ENCODE data around the gene SGCA. TPM values are rescaled to one million over a fixed set of nuclear protein-coding genes. Genes with fewer than 3 reads are reported as not detected.
A peak's percentile ranks its signal among the peaks of the same experiment; 100 is the strongest.

SGCA gene
- total and polyA plus RNA-seq, 4 donors, result 0.31 to 1.3 (median 1.2) TPM; not detected in 1

DNA sequence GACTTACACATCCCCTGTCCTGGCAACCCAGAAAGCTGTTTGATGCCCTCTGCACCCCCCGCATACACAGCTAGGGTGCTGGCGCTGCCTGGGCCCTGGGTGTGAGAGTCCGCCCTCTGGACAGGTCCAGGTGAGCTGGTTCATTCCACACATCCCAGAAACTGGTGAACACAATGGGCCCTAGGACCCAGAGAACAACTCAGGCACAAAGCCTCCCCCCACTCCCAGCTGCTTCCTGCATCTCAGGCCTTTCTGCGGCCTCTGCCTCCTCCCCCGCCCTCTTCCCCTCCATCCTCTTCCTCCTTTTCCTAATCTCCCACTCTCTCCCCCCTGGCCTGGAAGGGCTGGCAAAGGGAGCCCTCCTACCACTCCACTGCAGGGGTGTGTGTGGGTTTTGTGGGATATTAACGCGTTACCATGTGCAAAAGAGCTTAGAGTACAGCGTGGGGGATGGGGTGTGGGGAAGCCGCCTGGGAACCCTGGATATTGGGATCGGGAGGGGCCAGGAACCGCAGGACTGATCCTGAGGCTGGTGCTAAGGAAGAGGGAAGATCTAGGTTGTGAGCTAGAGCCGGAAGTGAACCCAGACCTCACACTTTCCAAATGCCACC, 13.8 kb upstream of the SGCA start:
- DNase-seq (ENCODE audit: low spot score), result peak; percentile 75
- Histone ChIP-seq H3K27me3 (ENCODE audit: control insufficient read depth in 4 of 4, insufficient read depth in 4 of 4, low read length in 3 of 4) (no peaks in the 10 kb centered on the region), H3K27ac (ENCODE audit: low read depth in 1 of 2, low read length in 2 of 2) (peak overlapping the region; percentile 79 to 82), H3K4me1 (ENCODE audit: control insufficient read depth in 4 of 4, insufficient read depth in 4 of 4, low read length in 3 of 4) (peaks cover 7 to 40% (median 32%) of the 10 kb centered on the region in 4 donors), H3K4me3 (ENCODE audit: low read depth in 1 of 3, low read length in 3 of 3) (peak overlapping the region in 2 of 3 donors; percentile 42 to 73), H3K9me3 (ENCODE audit: control insufficient read depth in 4 of 4, low read length in 3 of 4) (no peaks in the 10 kb centered on the region), H3K36me3 (ENCODE audit: control insufficient read depth in 4 of 4, insufficient read depth in 3 of 4, low read depth in 1 of 4, low read length in 3 of 4) (no peaks in the 10 kb centered on the region), H3K9ac (ENCODE audit: low read depth in 1 of 2, low read length in 2 of 2) (peak overlapping the region; percentile 0 to 33)
- TF ChIP-seq SP1 (IDR thresholded peaks at IDR 0.05) (peak; percentile 61), GABPA (IDR thresholded peaks at IDR 0.05 in 1 of 2, conservative IDR thresholded peaks at IDR 0.05 in 1 of 2) (peak in 1 of 2 donors; percentile 34), FOXA1 (IDR thresholded peaks at IDR 0.05) (no peak), RXRA (IDR thresholded peaks at IDR 0.05) (peak; percentile 25), JUND (IDR thresholded peaks at IDR 0.05) (no peak), HNF4A (conservative IDR thresholded peaks at IDR 0.05) (peak; percentile 48 to 60), NR2F2 (IDR thresholded peaks at IDR 0.05) (peak; percentile 70), RAD21 (IDR thresholded peaks at IDR 0.05) (peak in 1 of 2 donors; percentile 14)
- TF ChIP-seq, protein P1, sequence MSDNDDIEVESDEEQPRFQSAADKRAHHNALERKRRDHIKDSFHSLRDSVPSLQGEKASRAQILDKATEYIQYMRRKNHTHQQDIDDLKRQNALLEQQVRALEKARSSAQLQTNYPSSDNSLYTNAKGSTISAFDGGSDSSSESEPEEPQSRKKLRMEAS (IDR thresholded peaks at IDR 0.05), result peak; percentile 36
- TF ChIP-seq, protein P2, sequence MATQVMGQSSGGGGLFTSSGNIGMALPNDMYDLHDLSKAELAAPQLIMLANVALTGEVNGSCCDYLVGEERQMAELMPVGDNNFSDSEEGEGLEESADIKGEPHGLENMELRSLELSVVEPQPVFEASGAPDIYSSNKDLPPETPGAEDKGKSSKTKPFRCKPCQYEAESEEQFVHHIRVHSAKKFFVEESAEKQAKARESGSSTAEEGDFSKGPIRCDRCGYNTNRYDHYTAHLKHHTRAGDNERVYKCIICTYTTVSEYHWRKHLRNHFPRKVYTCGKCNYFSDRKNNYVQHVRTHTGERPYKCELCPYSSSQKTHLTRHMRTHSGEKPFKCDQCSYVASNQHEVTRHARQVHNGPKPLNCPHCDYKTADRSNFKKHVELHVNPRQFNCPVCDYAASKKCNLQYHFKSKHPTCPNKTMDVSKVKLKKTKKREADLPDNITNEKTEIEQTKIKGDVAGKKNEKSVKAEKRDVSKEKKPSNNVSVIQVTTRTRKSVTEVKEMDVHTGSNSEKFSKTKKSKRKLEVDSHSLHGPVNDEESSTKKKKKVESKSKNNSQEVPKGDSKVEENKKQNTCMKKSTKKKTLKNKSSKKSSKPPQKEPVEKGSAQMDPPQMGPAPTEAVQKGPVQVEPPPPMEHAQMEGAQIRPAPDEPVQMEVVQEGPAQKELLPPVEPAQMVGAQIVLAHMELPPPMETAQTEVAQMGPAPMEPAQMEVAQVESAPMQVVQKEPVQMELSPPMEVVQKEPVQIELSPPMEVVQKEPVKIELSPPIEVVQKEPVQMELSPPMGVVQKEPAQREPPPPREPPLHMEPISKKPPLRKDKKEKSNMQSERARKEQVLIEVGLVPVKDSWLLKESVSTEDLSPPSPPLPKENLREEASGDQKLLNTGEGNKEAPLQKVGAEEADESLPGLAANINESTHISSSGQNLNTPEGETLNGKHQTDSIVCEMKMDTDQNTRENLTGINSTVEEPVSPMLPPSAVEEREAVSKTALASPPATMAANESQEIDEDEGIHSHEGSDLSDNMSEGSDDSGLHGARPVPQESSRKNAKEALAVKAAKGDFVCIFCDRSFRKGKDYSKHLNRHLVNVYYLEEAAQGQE (IDR thresholded peaks at IDR 0.05), result no peak
- TF ChIP-seq, protein P3, sequence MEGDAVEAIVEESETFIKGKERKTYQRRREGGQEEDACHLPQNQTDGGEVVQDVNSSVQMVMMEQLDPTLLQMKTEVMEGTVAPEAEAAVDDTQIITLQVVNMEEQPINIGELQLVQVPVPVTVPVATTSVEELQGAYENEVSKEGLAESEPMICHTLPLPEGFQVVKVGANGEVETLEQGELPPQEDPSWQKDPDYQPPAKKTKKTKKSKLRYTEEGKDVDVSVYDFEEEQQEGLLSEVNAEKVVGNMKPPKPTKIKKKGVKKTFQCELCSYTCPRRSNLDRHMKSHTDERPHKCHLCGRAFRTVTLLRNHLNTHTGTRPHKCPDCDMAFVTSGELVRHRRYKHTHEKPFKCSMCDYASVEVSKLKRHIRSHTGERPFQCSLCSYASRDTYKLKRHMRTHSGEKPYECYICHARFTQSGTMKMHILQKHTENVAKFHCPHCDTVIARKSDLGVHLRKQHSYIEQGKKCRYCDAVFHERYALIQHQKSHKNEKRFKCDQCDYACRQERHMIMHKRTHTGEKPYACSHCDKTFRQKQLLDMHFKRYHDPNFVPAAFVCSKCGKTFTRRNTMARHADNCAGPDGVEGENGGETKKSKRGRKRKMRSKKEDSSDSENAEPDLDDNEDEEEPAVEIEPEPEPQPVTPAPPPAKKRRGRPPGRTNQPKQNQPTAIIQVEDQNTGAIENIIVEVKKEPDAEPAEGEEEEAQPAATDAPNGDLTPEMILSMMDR (IDR thresholded peaks at IDR 0.05; ENCODE audit: low read depth, low read length, missing input control), result peak; percentile 10
- 28% methylated on average over 12 of the region's 12 CpGs for WGBS

DNA sequence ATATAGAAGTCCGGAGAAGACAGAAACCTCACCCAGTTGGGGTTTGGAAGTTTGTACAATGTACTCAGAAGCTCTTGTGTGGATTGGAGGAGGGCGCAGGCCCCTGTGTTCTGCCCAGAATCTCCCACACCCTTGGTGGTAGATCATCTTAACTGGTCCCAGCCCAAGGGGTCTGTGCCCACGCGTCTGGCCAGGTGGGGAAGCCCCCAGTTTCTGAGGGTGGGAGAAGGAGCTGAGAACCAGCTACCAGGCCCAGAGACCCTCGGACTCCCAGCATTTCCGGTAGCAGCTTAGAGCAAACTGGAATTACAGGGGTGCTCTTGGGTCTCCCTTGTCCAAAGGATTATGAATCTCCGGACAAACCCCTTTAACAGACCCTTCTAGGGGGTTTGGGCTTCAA, 13.1 kb upstream of the SGCA start:
- H3K27ac ChIP-seq (ENCODE audit: low read depth in 1 of 2, low read length in 2 of 2), result peak overlapping the region; percentile 77 to 79
- no peak overlapping the region for H3K9ac ChIP-seq (ENCODE audit: low read depth in 1 of 2, low read length in 2 of 2)
- H3K36me3 ChIP-seq (ENCODE audit: control insufficient read depth in 4 of 4, insufficient read depth in 3 of 4, low read depth in 1 of 4, low read length in 3 of 4), result no peaks in the 10 kb centered on the region
- H3K4me1 ChIP-seq (ENCODE audit: control insufficient read depth in 4 of 4, insufficient read depth in 4 of 4, low read length in 3 of 4), result peaks cover 1 to 33% (median 26%) of the 10 kb centered on the region in 4 donors
- no peak overlapping the region for H3K4me3 ChIP-seq (ENCODE audit: low read depth in 1 of 3, low read length in 3 of 3)
- H3K27me3 ChIP-seq (ENCODE audit: control insufficient read depth in 4 of 4, insufficient read depth in 4 of 4, low read length in 3 of 4), result no peaks in the 10 kb centered on the region
- H3K9me3 ChIP-seq (ENCODE audit: control insufficient read depth in 4 of 4, low read length in 3 of 4), result no peaks in the 10 kb centered on the region
- DNase-seq (ENCODE audit: low spot score), result no peak
- WGBS, result 81% methylated on average over 7 of the region's 7 CpGs
- TF ChIP-seq FOXA1 (IDR thresholded peaks at IDR 0.05) (no peak), GABPA (IDR thresholded peaks at IDR 0.05 in 1 of 2, conservative IDR thresholded peaks at IDR 0.05 in 1 of 2) (no peak), YY1 (IDR thresholded peaks at IDR 0.05) (no peak), NR2F2 (IDR thresholded peaks at IDR 0.05) (no peak), HNF4G (IDR thresholded peaks at IDR 0.05) (no peak), SP1 (IDR thresholded peaks at IDR 0.05) (no peak), FOXA2 (IDR thresholded peaks at IDR 0.05) (no peak), HNF4A (conservative IDR thresholded peaks at IDR 0.05) (no peak), EGR1 (IDR thresholded peaks at IDR 0.05; ENCODE audit: low read depth in 2 of 2) (no peak)
- TF ChIP-seq, protein P4, sequence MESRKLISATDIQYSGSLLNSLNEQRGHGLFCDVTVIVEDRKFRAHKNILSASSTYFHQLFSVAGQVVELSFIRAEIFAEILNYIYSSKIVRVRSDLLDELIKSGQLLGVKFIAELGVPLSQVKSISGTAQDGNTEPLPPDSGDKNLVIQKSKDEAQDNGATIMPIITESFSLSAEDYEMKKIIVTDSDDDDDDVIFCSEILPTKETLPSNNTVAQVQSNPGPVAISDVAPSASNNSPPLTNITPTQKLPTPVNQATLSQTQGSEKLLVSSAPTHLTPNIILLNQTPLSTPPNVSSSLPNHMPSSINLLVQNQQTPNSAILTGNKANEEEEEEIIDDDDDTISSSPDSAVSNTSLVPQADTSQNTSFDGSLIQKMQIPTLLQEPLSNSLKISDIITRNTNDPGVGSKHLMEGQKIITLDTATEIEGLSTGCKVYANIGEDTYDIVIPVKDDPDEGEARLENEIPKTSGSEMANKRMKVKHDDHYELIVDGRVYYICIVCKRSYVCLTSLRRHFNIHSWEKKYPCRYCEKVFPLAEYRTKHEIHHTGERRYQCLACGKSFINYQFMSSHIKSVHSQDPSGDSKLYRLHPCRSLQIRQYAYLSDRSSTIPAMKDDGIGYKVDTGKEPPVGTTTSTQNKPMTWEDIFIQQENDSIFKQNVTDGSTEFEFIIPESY (IDR thresholded peaks at IDR 0.05), result no peak
- TF ChIP-seq, protein P1 (IDR thresholded peaks at IDR 0.05), result no peak
- TF ChIP-seq, protein P3 (IDR thresholded peaks at IDR 0.05; ENCODE audit: low read depth, low read length, missing input control), result no peak
- TF ChIP-seq, protein P5, sequence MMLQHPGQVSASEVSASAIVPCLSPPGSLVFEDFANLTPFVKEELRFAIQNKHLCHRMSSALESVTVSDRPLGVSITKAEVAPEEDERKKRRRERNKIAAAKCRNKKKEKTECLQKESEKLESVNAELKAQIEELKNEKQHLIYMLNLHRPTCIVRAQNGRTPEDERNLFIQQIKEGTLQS (IDR thresholded peaks at IDR 0.05), result no peak

Data from liver (tissue), 9 donors.